Effector CD8-positive, alpha-beta T cell (primary cell): ENCODE measurements around the gene ZSCAN21.

ENCODE experiments used
- DNase-seq: peaks from one replicate; lab custom pipeline; 2025; lab: John Stamatoyannopoulos, UW

ZSCAN21 gene

DNA sequence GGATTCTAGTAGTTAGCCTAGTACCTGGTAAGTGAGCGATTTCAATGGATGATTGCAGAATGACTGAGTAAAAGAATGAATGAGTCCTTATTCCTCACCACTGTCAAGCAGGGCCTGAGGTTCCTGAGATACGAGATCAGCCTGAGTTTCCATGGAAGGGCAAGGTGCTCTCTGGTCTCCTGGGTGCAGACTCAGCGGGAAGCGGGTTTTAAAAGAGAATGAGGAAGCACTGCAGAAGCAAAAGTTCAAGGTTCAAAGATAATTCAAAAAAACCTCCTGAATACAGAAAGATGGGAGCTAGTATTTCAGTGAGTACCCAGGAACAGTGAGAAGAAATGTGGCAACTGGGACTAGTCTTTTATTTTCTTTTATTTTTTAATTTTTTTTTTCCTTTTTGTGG lies 27.6 kb downstream of the ZSCAN21 start:
- DNase-seq = no peak

DNA sequence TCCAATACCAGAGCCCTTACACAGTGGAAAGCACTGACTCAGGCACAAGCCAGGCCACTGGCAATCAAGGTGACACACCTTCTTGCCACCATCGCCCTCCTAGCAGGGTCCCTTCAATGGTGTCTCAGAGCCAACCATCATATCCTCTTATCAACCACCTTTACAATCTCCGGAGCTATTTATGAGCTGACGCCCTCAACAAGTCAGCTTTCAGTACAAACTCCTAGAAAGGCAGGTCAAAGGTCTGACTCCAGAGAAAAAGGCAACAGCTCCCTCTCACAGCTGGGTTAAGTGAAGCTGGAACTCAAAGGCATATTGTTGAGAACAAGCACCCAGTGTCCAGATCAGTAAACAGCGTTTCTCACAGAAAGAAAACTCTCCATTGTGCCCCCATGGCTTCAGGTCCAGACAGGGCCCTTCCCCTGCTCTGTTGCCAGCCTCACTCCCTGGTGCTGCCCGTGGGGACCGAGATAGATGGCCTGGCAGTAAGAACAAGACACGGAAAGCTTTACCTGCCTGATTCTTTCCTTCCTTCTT lies 29.5 kb downstream of the ZSCAN21 start:
- DNase-seq = no peak

DNA sequence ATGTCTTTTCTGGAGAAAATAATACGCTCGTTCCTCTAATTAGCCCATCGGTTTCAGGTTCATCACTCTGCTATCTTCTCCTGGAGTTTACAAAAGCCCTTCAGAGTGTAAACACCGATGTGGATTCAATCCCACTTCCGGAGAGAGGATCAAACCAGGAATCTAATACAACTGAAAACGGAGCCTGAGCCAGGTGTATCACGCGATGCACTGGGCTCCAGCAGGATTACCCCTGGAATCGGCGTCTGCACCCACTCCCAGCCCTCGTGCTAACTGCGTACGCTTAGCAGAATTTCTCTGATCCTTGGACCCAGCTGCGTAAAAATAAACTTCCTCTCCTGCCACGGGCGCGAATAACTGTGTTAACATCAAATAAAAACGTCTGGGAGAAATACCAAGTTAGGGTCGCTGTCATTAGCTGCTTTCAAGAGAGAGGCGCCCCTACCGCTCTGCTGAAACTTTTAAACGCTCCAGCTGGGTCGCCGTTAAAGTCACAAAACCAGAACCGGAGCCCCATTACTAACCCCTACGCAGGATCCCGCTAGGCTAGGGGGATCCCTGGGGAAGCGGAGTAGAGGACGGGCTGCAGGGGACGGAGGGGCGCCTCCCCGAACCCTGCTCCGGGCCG lies 31.4 kb downstream of the ZSCAN21 start:
- DNase-seq = no peak

DNA sequence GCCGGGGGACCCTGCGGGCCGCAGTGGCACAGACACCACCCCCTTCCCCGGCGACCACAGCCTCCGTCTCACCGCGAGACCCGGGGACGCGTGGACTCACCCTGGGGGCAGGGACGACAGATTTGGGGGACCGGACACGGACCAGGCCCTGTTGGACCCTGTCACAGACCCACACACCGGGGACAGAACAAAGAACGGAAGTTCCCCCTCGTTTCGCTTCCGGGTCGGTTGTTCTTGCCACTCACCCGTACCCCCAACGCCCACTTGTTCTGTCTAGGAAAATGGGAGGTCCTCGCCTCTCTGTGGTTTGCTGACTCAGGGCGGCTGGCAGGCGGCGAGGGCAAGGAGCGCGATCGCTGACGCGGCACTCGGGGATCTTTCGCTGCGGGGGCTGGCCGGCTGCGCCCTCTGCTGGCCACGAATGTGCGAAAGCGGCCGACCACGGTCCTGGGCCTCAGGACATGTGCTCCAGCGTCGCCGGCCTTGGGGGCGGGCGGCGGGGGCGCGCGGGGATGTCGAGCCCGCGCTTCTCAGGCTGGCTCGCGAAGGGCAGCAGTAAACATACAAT lies 32.0 kb downstream of the ZSCAN21 start, which contains the start of gene ZNF3:
TSS of gene ZNF3 (minus strand) at position 189 of the 568 bp plus-strand sequence. CDS start 4,366 bp downstream, outside the sequence.
- DNase-seq = peak; percentile 95

DNA sequence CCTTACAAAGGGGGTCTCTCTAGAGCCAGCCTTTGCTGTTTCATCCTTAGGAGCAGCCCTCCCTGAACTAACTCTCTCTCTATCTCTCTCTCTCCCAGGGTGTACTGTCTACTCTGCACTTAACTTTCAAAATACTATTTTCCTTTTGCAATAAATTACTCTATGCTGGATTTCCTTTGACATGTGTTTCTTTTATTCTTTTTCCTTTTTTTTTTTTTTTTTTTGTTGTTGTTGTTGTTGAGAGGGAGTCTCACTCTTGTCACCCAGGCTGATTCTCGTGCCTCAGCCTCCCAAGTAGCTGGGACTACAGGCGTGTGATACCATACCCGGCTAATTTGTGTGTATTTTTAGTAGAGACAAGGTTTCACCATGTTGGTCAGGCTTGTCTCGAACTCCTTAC lies 33.4 kb downstream of the ZSCAN21 start:
- no peak for DNase-seq

DNA sequence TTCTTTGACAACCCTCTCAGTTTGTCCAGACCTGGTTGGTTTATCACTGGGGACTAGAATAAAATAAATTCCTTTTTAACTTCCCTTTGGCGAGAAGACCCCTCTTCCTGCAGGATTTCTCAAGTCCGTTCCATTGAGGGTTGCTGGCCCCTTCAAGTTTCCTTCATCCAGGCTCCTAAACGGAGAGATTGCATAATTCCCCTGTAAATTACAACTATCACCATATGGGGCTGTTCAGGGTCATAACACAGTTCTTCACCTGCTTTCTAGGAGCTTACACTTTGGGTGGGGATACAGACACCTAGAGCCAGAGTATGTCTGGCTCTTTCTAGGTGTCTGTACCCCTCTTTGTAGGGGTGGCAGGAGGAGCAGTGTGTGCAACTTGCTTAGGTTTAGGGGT lies 35.9 kb downstream of the ZSCAN21 start:
- DNase-seq = no peak

DNA sequence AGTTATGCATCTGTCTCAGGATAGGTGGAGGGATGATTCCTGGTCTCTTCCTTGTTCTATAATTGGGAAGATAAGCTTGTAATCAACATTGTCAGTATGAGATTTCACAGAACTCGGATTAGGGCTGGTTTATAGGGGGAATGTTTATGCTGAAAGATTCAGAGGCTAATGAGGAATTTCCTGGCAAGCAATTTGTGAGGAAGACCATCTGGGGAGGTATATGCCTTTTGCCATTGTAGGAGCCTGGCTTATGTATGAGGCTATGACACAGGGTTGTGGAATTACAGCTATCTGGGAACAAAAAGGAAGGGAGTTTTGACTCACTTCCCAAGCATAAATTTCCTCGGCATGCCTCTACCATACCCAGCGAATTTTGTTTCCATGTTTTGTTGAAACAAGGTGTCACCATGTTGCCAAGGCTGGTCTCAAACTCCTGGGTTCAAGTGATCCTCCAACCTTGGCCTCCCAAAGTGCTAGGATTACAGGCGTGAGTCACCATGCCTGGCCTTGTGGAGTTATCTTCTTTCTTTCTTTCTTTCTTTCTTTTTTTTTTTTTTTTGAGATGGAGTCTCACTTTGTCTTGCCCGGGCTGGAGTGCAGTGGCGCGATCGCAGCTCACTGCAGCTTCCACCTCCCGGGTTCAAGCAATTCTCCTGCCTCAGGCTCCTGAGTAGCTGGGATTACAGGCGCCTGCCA lies 37.6 kb downstream of the ZSCAN21 start:
- no peak for DNase-seq

DNA sequence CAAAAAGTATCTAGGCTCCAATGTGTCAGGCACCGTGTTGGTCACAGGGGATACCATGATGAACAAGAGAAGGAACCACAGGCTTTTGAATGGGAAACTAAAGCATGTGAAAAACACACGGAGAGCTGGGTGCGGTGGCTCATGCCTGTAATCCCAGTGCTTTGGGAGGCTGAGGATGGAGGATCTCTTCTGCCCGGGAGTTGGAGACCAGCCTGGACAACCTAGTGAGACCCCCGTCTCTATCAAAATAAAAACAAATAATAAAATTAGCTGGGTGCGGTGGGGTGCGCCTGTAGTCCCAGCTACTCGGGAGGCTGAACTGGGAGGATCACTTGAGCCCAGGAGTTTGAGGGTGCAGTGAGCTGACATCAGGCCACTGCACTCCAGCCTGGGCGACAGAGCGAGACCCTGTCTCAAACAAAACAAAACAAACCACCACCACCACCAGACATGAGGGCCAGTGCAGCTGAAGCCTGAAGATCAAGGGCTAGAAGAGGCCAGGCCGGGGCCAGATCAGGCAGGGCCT lies 38.6 kb downstream of the ZSCAN21 start:
- DNase-seq = no peak

DNA sequence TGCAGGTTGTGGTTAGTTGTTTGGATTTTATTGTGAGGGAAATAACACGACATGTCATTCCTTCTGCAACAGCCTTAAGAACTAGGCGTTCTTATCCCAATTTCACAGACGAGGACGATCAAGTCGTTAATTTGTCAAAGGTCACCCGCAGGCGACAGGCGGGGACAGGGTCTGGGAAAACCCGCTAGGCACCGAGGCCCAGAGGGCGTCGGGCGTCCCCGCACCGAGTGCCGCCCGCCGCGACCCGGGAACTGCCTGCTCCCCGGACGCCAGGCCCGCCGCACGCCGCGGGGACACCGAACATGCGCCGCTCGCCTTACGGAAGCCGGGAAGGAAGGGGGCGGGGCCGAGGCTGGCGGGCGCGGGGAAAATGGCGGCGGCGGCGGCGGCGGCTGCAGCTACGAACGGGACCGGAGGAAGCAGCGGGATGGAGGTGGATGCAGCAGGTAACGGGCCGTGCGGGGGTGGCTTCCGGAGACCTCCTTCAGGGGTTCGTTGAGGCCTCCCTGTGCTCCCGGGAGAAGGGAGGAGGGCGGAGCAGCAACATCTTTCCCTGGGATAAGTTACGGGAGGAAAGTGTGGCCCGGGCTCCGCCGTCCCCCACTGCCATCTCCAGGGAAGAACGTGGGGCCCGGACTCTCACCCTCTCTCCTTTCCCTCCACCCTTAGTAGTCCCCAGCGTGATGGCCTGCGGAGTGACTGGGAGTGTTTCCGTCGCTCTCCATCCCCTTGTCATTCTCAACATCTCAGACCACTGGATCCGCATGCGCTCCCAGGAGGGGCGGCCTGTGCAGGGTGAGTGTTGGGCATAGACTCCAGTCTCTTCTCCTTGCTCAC lies 39.3 kb downstream of the ZSCAN21 start, which contains the start of gene COPS6:
TSS of gene COPS6 (plus strand) at position 349 of the 837 bp plus-strand sequence. CDS start at position 371, 22 bp downstream.
- DNase-seq = peak; percentile 80

DNA sequence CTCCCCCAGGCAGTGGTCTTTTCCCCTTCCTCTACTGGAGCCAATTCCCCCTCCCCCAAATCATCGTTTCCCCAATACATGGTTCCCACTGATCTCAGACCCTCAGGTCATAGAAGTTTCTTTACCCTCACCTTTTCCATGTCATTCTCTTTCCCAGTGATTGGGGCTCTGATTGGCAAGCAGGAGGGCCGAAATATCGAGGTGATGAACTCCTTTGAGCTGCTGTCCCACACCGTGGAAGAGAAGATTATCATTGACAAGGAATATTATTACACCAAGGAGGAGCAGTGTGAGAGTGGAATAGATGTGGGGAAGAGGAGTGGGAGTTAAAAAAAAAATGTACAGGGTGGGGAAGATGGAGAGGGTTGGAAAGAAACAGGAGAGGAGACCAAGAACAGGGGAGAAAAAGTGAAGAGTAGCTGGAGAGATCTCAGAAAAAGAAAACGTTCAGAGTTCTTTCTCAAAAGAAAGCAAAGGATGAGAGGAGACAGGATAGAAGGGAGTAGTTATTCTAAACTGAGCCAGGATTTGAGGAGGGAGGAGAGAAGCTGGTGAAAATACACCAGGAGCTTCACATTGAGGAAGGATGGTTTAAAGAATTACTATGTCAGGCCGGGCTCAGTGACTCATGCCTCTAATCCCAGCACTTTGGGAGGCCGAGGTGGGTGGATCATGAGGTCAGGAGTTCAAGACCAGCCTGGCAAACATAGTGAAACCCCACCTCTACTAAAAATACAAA lies 40.1 kb downstream of the ZSCAN21 start:
- no peak for DNase-seq

DNA sequence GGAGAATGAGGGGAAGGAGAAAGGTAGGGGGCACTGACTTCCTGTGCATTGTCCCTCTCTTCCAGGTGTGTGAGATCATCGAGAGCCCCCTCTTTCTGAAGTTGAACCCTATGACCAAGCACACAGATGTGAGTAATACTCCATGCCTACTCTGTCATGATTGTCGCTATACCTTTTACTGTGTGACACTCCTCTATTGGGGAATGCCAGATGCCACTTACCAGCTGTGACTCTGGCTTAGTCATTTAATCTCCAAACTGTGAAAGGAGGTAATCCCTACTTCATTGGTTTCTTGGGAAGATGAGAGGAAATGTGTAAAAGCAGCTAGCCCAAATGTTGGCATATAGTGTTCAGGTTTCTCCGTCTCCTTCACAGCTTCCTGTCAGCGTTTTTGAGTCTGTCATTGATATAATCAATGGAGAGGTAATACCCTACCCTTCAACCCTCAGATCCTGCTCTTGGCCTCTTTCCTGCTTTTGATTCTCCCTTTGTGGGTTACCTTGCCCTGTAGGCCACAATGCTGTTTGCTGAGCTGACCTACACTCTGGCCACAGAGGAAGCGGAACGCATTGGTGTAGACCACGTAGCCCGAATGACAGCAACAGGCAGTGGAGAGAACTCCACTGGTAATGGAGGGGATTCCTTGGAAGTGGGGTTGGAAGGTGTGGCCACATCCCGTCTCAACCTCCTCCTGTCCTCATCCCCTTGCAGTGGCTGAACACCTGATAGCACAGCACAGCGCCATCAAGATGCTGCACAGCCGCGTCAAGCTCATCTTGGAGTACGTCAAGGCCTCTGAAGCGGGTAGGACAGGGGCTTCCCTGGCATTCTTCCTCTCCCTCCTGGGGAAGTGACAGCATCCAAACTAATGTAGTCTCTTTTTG lies 41.2 kb downstream of the ZSCAN21 start:
- no peak for DNase-seq

DNA sequence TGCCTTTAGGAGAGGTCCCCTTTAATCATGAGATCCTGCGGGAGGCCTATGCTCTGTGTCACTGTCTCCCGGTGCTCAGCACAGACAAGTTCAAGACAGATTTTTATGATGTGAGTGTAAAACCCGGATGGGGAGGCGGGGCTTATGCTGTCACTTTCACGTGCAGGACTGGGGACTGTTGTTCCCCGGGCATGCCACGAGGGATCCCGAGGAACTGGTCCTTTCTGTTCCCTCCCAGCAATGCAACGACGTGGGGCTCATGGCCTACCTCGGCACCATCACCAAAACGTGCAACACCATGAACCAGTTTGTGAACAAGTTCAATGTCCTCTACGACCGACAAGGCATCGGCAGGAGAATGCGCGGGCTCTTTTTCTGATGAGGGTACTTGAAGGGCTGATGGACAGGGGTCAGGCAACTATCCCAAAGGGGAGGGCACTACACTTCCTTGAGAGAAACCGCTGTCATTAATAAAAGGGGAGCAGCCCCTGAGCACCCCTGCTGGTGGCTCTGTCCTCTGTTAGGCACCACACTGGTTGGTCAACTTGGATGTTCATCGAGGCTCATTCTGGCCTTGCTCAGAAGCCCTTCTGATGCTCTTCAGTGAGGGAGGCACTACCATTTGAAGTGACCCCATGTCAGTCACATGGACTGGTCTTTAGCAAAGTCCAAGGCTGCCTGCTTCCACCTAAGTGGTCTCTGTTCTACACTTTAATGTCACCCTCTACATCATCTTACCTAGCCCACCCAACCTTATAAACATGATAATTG lies 42.0 kb downstream of the ZSCAN21 start:
- no peak for DNase-seq

DNA sequence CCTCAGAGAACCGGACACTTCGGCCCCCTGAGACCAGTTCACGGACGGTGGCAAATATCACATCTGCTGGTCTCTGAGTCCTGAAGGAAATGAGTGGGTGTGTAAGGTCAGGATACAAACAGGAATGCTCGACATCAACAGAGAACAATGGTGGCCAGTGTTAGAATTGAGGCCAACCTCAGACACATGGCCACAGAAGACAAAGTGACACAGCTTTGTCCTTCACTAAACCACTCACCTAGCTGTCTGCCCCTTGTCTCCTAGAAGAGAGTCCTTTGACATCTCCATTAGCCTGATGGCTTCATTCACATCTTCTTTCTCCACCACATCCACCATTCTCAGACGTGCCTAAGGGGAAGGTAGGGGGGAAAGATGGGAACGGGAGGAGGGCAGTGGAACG lies 43.5 kb downstream of the ZSCAN21 start:
- no peak for DNase-seq

DNA sequence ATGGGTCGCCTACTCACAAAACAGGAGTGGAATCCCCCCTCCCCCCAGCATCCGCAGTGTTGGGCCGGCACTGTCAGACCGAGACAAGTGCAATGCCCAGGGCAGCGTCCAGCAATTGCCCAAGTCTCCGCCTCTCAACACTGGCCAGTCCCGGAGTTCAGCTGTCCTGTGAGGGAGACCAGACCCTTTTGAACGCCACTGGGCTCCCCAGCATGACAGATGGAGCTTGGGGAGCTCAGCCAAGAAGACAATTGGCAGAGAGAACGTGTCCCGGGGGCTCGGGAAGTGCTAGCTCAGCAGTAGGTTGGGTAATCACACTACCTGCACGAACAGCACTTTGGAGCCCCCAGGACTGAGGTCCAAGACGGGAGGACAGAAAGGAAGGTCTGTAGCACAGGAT lies 43.9 kb downstream of the ZSCAN21 start:
- no peak for DNase-seq

DNA sequence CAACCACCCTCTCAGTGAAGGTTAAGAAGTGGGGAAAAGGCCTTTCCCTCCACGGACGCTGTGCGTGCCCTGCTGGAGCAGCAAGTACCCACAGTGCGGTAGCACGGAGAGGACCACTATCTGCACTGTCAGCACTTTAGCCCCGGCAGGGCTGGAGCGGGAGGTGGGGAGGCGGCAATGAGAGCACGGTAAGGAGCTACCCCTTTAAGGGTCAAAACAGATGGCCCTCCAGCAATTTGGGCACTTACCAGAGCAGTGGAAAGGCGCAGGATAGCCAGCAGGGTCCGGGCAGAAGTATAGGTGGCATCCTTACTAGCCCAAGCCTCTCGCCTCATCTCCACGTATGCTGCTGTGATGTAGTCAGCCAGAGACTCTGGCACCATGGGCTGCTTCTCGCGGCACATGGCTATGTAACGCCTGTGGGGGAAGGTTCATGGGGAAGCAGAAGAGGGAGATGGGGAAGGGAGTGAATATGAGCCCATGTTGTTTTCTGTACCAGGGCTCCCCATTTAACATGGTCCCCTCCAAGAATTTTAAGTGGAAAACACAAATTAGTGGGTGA lies 44.4 kb downstream of the ZSCAN21 start:
- DNase-seq = no peak

DNA sequence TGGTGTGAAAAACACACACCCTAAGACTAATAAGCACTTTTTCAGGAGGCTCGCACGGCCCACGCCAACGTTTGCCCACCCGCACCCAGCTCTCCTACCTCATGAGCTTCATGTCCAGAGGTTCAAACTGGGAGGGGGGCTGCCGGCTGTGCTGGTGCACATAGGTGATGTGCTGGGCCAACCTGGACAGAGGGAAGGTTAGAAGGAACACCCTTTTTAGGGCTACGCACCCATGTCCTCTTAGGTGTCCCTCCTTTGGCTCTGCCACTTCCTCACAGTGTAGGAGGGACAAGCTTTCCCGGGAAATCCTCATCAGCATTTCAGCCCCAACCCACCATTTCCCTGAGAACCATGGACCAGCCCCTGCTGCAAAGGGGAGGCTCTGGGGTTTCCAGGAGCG lies 45.7 kb downstream of the ZSCAN21 start:
- no peak for DNase-seq

DNA sequence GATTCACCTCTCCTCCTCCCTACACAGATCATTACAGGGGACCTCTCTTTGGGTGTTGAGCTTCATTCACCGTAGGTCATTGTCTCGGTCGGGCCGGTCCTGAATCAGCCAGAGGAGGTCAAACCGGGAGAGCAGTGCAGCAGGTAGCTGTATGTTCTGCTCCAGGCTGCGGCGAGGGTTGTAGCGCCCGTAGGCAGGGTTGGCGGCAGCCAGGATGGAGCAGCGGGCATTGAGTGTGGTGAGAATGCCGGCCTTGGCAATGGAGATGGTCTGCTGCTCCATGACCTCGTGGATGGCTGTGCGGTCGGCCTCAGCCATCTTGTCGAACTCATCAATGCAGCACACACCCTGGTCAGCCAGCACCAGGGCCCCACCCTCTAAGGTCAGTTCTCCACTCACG lies 46.1 kb downstream of the ZSCAN21 start:
- DNase-seq = no peak

DNA sequence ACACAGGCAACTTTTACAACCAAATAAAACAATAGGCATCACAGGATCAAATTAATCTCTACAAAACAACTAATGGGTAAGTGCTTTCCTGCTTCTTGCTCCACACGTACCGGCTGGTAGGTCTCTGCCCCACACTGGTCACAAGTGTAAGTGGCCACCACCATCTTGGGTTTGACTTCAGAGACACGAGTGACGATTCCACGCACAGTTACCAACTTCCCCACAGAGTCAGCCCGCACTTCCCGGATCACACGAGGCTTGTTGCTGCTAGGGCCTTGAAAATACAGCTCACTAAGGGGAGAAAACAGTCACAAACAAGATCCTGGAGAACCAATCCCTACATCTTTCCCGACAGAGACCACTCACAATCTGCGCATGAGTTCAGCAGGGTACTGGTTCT lies 49.3 kb downstream of the ZSCAN21 start:
- DNase-seq = no peak

DNA sequence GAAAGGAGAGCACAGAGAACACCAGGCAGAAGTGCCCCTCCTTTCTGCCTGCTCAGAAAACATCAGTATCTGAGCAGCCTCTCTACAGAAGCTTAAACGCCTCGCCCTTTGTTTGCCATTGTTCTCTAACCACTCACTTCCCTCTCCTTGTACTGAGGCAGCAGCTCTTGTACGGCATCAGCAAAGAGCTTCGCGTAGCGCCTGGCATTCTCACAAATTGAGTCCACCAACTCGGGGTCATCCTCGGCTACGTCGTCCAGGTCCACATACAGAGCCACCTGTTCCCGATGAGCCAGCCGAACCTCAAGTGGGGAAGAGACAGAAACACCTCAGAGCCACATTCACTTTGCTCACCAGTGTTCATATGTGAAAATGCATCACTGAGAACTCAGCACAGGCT lies 49.9 kb downstream of the ZSCAN21 start:
- DNase-seq = no peak
